Gastroesophageal sphincter (tissue), 3 donors: Measurements from ENCODE around the gene ARHGAP19.

Experiments used
- CTCF ChIP-seq, 4 experiments: fragments of 200-600 bp in 2 of 4; fragments of 450-650 bp in 2 of 4; sonication (generic) in 1 of 4; IDR thresholded peaks; one replicate each; pipeline ENCODE4 v1.5.1; 2017 to 2019; ENCODE audit warnings: antibody characterized with exemption in 4 of 4, mild to moderate bottlenecking in 2 of 4, moderate library complexity in 2 of 4
- POLR2A ChIP-seq, 2 donors: fragments of 450-650 bp; IDR thresholded peaks; one replicate each; pipeline ENCODE4 v1.6.1; 2017; ENCODE audit warnings: antibody characterized with exemption in 2 of 2, mild to moderate bottlenecking in 2 of 2, moderate library complexity in 1 of 2

GRCh38 chr10:97207131-97207530 is 85.3 kb downstream of the ARHGAP19 start:
- TF ChIP-seq CTCF (IDR thresholded peaks at IDR 0.05) (no peak), POLR2A (IDR thresholded peaks at IDR 0.05) (no peak)
